Measurements from ENCODE around the gene ARMC6.

GRCh38 chr19:19009951-19010350, 23.5 kb upstream of the ARMC6 start:
- TF ChIP-seq, protein P1, sequence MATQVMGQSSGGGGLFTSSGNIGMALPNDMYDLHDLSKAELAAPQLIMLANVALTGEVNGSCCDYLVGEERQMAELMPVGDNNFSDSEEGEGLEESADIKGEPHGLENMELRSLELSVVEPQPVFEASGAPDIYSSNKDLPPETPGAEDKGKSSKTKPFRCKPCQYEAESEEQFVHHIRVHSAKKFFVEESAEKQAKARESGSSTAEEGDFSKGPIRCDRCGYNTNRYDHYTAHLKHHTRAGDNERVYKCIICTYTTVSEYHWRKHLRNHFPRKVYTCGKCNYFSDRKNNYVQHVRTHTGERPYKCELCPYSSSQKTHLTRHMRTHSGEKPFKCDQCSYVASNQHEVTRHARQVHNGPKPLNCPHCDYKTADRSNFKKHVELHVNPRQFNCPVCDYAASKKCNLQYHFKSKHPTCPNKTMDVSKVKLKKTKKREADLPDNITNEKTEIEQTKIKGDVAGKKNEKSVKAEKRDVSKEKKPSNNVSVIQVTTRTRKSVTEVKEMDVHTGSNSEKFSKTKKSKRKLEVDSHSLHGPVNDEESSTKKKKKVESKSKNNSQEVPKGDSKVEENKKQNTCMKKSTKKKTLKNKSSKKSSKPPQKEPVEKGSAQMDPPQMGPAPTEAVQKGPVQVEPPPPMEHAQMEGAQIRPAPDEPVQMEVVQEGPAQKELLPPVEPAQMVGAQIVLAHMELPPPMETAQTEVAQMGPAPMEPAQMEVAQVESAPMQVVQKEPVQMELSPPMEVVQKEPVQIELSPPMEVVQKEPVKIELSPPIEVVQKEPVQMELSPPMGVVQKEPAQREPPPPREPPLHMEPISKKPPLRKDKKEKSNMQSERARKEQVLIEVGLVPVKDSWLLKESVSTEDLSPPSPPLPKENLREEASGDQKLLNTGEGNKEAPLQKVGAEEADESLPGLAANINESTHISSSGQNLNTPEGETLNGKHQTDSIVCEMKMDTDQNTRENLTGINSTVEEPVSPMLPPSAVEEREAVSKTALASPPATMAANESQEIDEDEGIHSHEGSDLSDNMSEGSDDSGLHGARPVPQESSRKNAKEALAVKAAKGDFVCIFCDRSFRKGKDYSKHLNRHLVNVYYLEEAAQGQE (IDR thresholded peaks at IDR 0.05; ENCODE audit: unreplicated experiment), result no peak
- TF ChIP-seq CTCF (conservative IDR thresholded peaks at IDR 0.05; ENCODE audit: low read depth in 2 of 2), result no peak
- TF ChIP-seq EZH2 (IDR thresholded peaks at IDR 0.05; ENCODE audit: low read depth, unreplicated experiment), result no peak
- no peak for TF ChIP-seq POLR2AphosphoS5 (IDR thresholded peaks at IDR 0.05; ENCODE audit: low read depth)
- no peak for TF ChIP-seq CREB1 (CRISPR knock-in tag; IDR thresholded peaks at IDR 0.05; ENCODE audit: low read depth)
- no peak for TF ChIP-seq NANOG (IDR thresholded peaks at IDR 0.05; ENCODE audit: borderline replicate concordance)
- TF ChIP-seq EZH2phosphoT487 (IDR thresholded peaks at IDR 0.05; ENCODE audit: unreplicated experiment), result no peak
